Stimulated activated CD4-positive, alpha-beta T cell treated with anti-CD3 and anti-CD28 coated beads, Interleukin-2, amount 100 ng/mL, for 4 hours (primary cell): ENCODE measurements around the gene MOV10L1.

Source experiments
- DNase-seq: peaks from one replicate; pipeline ENCODE4 v3.0.0-alpha.2; 2020; ENCODE audit warnings: low read depth

MOV10L1 gene

GRCh38 chr22:50189849-50190181 lies 100.0 kb downstream of the MOV10L1 start:
- DNase-seq, result no peak

- peak; percentile 60 for DNase-seq
These were observed 100.6 kb downstream of the MOV10L1 start for GRCh38 chr22:50190182-50190940.

- peak; percentile 59 for DNase-seq
These were observed 101.3 kb downstream of the MOV10L1 start for GRCh38 chr22:50190941-50191741.

GRCh38 chr22:50192436-50193204 lies 102.8 kb downstream of the MOV10L1 start:
- DNase-seq, result no peak

- DNase-seq, result no peak
These were observed 103.8 kb downstream of the MOV10L1 start for GRCh38 chr22:50193621-50194020.

- DNase-seq, result no peak
These were observed 104.4 kb downstream of the MOV10L1 start for GRCh38 chr22:50194037-50194805.

GRCh38 chr22:50196256-50196655 lies 106.5 kb downstream of the MOV10L1 start:
- DNase-seq, result no peak

GRCh38 chr22:50197000-50197800 lies 107.4 kb downstream of the MOV10L1 start:
- no peak for DNase-seq

GRCh38 chr22:50197856-50198623 lies 108.2 kb downstream of the MOV10L1 start:
- DNase-seq, result no peak

GRCh38 chr22:50198624-50199017 lies 108.8 kb downstream of the MOV10L1 start:
- DNase-seq, result no peak

- no peak for DNase-seq
These were observed 109.5 kb downstream of the MOV10L1 start for GRCh38 chr22:50199251-50199721.

- DNase-seq, result no peak
These were observed 110.1 kb downstream of the MOV10L1 start for GRCh38 chr22:50199829-50200460.

GRCh38 chr22:50200461-50201190 lies 110.8 kb downstream of the MOV10L1 start, which contains the start of gene SELENOO:
SELENOO (plus strand) TSS chr22:50201011; CDS start chr22:50201037, 26 bp downstream.
- DNase-seq, result peak; percentile 87

- no peak for DNase-seq
These were observed 111.7 kb downstream of the MOV10L1 start for GRCh38 chr22:50201191-50202129.

GRCh38 chr22:50202130-50202666 lies 112.4 kb downstream of the MOV10L1 start:
- DNase-seq, result no peak

- DNase-seq, result no peak
These were observed 113.5 kb downstream of the MOV10L1 start for GRCh38 chr22:50203288-50203687.

GRCh38 chr22:50204571-50204970 lies 114.8 kb downstream of the MOV10L1 start:
- no peak for DNase-seq
